Mesendoderm (in vitro differentiated cells): ENCODE results near the gene MARCO.
A peak's percentile ranks its signal among the peaks of the same experiment; 100 is the strongest.

Experiments
- DNase-seq: peaks from one replicate; pipeline ENCODE4 v3.0.0; 2013
- H2AK5ac ChIP-seq: 2 replicates; pipeline ENCODE4 v1.6.1; 2013; ENCODE audit warnings: low read length, inconsistent platforms
- H2BK120ac ChIP-seq: 2 replicates; pipeline ENCODE4 v1.6.1; 2013; ENCODE audit warnings: low read depth, mild to moderate bottlenecking, low read length, moderate library complexity, mixed read lengths
- H2BK15ac ChIP-seq: replicated peaks from 2 replicates; pipeline ENCODE4 v1.6.1; 2013; ENCODE audit warnings: low read depth, mild to moderate bottlenecking, moderate library complexity
- H2BK5ac ChIP-seq: 2 replicates; pipeline ENCODE4 v1.6.1; 2013; ENCODE audit warnings: low read length, inconsistent platforms
- H3K18ac ChIP-seq: 2 replicates; pipeline ENCODE4 v1.6.1; 2013; ENCODE audit warnings: mild to moderate bottlenecking, low read length, mixed read lengths
- H3K23ac ChIP-seq: one replicate; pipeline ENCODE4 v1.6.1; 2013; ENCODE audit warnings: low read length
- H3K27ac ChIP-seq: 2 replicates; pipeline ENCODE4 v1.5.1; 2013; ENCODE audit warnings: low read depth, mild to moderate bottlenecking, inconsistent platforms, low read length, moderate library complexity
- H3K27me3 ChIP-seq: 2 replicates; pipeline ENCODE4 v1.6.1; 2013; ENCODE audit warnings: low read length, control low read depth, mild to moderate bottlenecking, inconsistent platforms; ENCODE audit not compliant: insufficient read depth, poor library complexity
- H3K36me3 ChIP-seq: 2 replicates; pipeline ENCODE4 v1.6.1; 2013; ENCODE audit warnings: low read length, inconsistent platforms; ENCODE audit not compliant: control insufficient read depth, insufficient read depth
- H3K4ac ChIP-seq: one replicate; pipeline ENCODE4 v1.6.1; 2013; ENCODE audit warnings: low read depth, mild to moderate bottlenecking, low read length, moderate library complexity
- H3K4me1 ChIP-seq: 2 replicates; pipeline ENCODE4 v1.6.1; 2013; ENCODE audit warnings: low read depth, low read length, inconsistent platforms; ENCODE audit not compliant: control insufficient read depth
- H3K4me2 ChIP-seq: 2 replicates; pipeline ENCODE4 v1.6.1; 2013; ENCODE audit warnings: low read length
- H3K4me3 ChIP-seq: 2 replicates; pipeline ENCODE4 v1.5.1; 2013; ENCODE audit warnings: mild to moderate bottlenecking, low read length
- H3K56ac ChIP-seq: one replicate; pipeline ENCODE4 v1.6.1; 2013; ENCODE audit warnings: low read length
- H3K79me1 ChIP-seq: 2 replicates; pipeline ENCODE4 v1.6.1; 2013; ENCODE audit warnings: low read length, inconsistent platforms
- H3K79me2 ChIP-seq: 2 replicates; pipeline ENCODE4 v1.6.1; 2013; ENCODE audit warnings: mild to moderate bottlenecking, low read length; ENCODE audit not compliant: control insufficient read depth, insufficient read depth
- H3K9ac ChIP-seq: 2 replicates; pipeline ENCODE4 v1.6.1; 2013; ENCODE audit warnings: low read length, inconsistent platforms
- H4K5ac ChIP-seq: one replicate; pipeline ENCODE4 v1.6.1; 2013; ENCODE audit warnings: low read length
- H4K8ac ChIP-seq: one replicate; pipeline ENCODE4 v1.6.1; 2013; ENCODE audit warnings: low read depth, mild to moderate bottlenecking, control low read depth, low read length, moderate library complexity
- WGBS: extraction: QIAGEN DNeasy Blood & Tissue Kit; methylation state at CpG from one replicate; pipeline ENCODE4 v1.1.7; 2013; ENCODE audit warnings: low lambda C conversion rate, missing lambda C conversion rate; ENCODE audit not compliant: insufficient coverage; ENCODE audit errors: extremely low coverage; 5-methylcytosine and 5-hydroxymethylcytosine counted together

The MARCO gene

GRCh38 chr2:118968042-118968441 is 26.0 kb downstream of the MARCO start:
- Histone ChIP-seq H3K27me3 (no peaks in the 10 kb centered on the region), H3K56ac (no peak overlapping the region), H3K9ac (no peak overlapping the region), H3K4me2 (no peak overlapping the region), H3K27ac (no peak overlapping the region), H2BK120ac (no peak overlapping the region), H3K18ac (no peak overlapping the region), H3K79me1 (no peaks in the 10 kb centered on the region), H3K4me3 (no peak overlapping the region), H3K4me1 (no peaks in the 10 kb centered on the region), H4K8ac (no peak overlapping the region), H3K79me2 (no peaks in the 10 kb centered on the region), H2BK5ac (no peak overlapping the region), H2BK15ac (no peak overlapping the region), H3K36me3 (no peaks in the 10 kb centered on the region), H4K5ac (no peak overlapping the region), H3K23ac (no peak overlapping the region), H2AK5ac (no peak overlapping the region), H3K4ac (no peak overlapping the region)
- WGBS: no CpG with 5 or more reads among the region's 3 CpGs
- no peak for DNase-seq

GRCh38 chr2:118968961-118969733 is 27.2 kb downstream of the MARCO start:
- H3K27me3 ChIP-seq: no peaks in the 10 kb centered on the region
- no peak overlapping the region for H4K5ac ChIP-seq
- no peaks in the 10 kb centered on the region for H3K79me1 ChIP-seq
- no peak overlapping the region for H2AK5ac ChIP-seq
- no peak overlapping the region for H3K9ac ChIP-seq
- no peaks in the 10 kb centered on the region for H3K79me2 ChIP-seq
- no peaks in the 10 kb centered on the region for H3K4me1 ChIP-seq
- H2BK15ac ChIP-seq: no peak overlapping the region
- DNase-seq: no peak
- no peaks in the 10 kb centered on the region for H3K36me3 ChIP-seq
- no peak overlapping the region for H3K4me2 ChIP-seq
- H3K4me3 ChIP-seq: no peak overlapping the region
- H3K23ac ChIP-seq: no peak overlapping the region
- H3K4ac ChIP-seq: no peak overlapping the region
- no peak overlapping the region for H4K8ac ChIP-seq
- no peak overlapping the region for H3K18ac ChIP-seq
- no CpG with 5 or more reads among the region's 7 CpGs for WGBS
- no peak overlapping the region for H3K56ac ChIP-seq
- H2BK120ac ChIP-seq: no peak overlapping the region
- no peak overlapping the region for H3K27ac ChIP-seq
- H2BK5ac ChIP-seq: no peak overlapping the region

GRCh38 chr2:118969734-118970395 is 27.9 kb downstream of the MARCO start:
- WGBS: no CpG with 5 or more reads among the region's 16 CpGs
- Histone ChIP-seq H3K79me2 (no peaks in the 10 kb centered on the region), H3K18ac (no peak overlapping the region), H3K27me3 (no peaks in the 10 kb centered on the region), H4K5ac (no peak overlapping the region), H3K56ac (no peak overlapping the region), H2BK5ac (no peak overlapping the region), H3K4me2 (no peak overlapping the region), H3K79me1 (no peaks in the 10 kb centered on the region), H2BK15ac (no peak overlapping the region), H3K23ac (no peak overlapping the region), H2AK5ac (no peak overlapping the region), H3K4ac (no peak overlapping the region), H3K36me3 (no peaks in the 10 kb centered on the region), H4K8ac (no peak overlapping the region), H3K4me1 (no peaks in the 10 kb centered on the region), H3K4me3 (no peak overlapping the region), H2BK120ac (no peak overlapping the region), H3K9ac (no peak overlapping the region), H3K27ac (no peak overlapping the region)
- peak; percentile 10 for DNase-seq

- H3K4me3 ChIP-seq: no peak overlapping the region
- no peak overlapping the region for H4K5ac ChIP-seq
- H3K18ac ChIP-seq: no peak overlapping the region
- H3K56ac ChIP-seq: no peak overlapping the region
- H4K8ac ChIP-seq: no peak overlapping the region
- no peaks in the 10 kb centered on the region for H3K79me1 ChIP-seq
- no peak overlapping the region for H3K23ac ChIP-seq
- no peak for DNase-seq
- no peak overlapping the region for H3K4me2 ChIP-seq
- H2AK5ac ChIP-seq: no peak overlapping the region
- no peak overlapping the region for H2BK5ac ChIP-seq
- no peak overlapping the region for H3K4ac ChIP-seq
- H3K4me1 ChIP-seq: no peaks in the 10 kb centered on the region
- no peak overlapping the region for H2BK15ac ChIP-seq
- H3K79me2 ChIP-seq: no peaks in the 10 kb centered on the region
- H3K9ac ChIP-seq: no peak overlapping the region
- no peaks in the 10 kb centered on the region for H3K36me3 ChIP-seq
- WGBS: no CpG with 5 or more reads among the region's 10 CpGs
- H3K27ac ChIP-seq: no peak overlapping the region
- no peak overlapping the region for H2BK120ac ChIP-seq
- H3K27me3 ChIP-seq: no peaks in the 10 kb centered on the region
Measured at GRCh38 chr2:118970396-118971135, 28.6 kb downstream of the MARCO start.

GRCh38 chr2:118971245-118972122 is 29.5 kb downstream of the MARCO start:
- H3K4me2 ChIP-seq: no peak overlapping the region
- H3K79me2 ChIP-seq: no peaks in the 10 kb centered on the region
- no peaks in the 10 kb centered on the region for H3K36me3 ChIP-seq
- no peak overlapping the region for H2BK5ac ChIP-seq
- H3K23ac ChIP-seq: no peak overlapping the region
- H3K4me1 ChIP-seq: no peaks in the 10 kb centered on the region
- no peak overlapping the region for H3K9ac ChIP-seq
- H4K8ac ChIP-seq: no peak overlapping the region
- no CpG with 5 or more reads among the region's 8 CpGs for WGBS
- H2BK120ac ChIP-seq: no peak overlapping the region
- H3K56ac ChIP-seq: no peak overlapping the region
- H2AK5ac ChIP-seq: no peak overlapping the region
- H3K27me3 ChIP-seq: no peaks in the 10 kb centered on the region
- H3K79me1 ChIP-seq: no peaks in the 10 kb centered on the region
- H4K5ac ChIP-seq: no peak overlapping the region
- no peak overlapping the region for H3K27ac ChIP-seq
- no peak overlapping the region for H2BK15ac ChIP-seq
- DNase-seq: peak; percentile 73
- no peak overlapping the region for H3K4ac ChIP-seq
- H3K4me3 ChIP-seq: no peak overlapping the region
- no peak overlapping the region for H3K18ac ChIP-seq
